ENCODE measurements around the gene CACNA2D2.

CACNA2D2 gene

DNA sequence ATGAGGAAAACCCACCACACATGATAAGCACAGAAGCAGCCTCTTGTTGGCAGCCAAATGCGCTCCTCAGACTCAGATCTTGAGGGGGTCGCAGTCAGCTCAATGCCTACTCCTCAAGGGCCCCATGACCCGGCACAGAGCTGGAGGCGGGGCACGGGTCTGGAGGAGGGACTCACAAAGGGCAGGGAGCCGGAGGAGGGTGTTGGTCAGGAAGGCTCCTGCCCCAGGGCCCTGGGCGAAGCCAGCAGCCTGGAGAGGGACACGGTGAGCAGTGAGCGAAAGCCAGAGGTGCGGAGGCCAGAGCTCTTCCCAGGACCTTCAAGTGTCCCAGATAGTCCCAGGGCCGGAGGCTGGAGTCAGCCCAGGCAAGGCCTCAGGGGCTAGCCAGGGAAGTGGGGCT, 9.8 kb downstream of the CACNA2D2 start:
- no peak for DNase-seq

- DNase-seq = no peak
These were observed 10.3 kb downstream of the CACNA2D2 start for GRCh38 chr3:50493086-50493485.

GRCh38 chr3:50491023-50491422, 12.4 kb downstream of the CACNA2D2 start:
- no peak for DNase-seq

DNA sequence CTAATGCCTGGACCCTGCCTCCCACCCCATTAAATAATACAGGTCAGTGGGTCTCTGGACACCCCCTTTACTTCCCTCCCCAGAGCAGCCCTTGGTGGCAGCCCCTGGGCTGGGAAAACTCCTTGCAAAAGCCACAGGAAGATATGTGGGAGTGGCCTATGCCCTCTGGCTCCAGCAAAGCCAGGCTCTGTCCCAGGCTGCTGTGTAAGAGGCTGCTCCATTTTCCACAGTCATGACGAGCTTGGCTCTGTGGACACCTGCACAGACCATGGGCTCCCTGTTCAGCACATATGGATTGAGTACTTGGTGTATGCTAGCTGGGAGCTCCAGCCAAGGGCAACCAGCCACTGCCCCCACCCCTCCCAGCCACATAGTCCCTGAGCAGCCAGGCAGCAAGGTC, 13.0 kb downstream of the CACNA2D2 start:
- no peak for DNase-seq

- no peak for DNase-seq
These were observed 16.3 kb downstream of the CACNA2D2 start for GRCh38 chr3:50487181-50487580.

GRCh38 chr3:50486219-50486888, 17.1 kb downstream of the CACNA2D2 start:
- no peak for DNase-seq

DNA sequence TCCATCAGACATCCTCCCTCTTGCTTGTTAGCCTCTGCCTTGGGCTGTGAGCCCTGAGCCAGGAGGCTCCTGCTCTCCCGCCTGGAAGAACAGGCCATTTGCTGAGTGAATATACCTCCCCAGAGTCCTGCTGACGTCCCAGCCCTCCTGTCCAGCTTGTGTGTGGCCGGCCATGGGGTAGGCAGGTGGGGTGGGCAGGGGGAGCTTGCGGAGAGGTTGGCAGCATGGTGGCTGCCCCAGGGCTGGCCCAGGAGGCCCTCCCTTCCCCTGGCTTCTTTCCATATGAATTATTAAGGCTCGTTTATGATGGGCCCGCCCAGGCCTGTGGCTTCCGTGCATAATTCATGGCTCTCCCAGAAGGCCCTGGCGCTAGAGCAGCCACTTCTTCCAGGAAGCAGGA, 18.7 kb downstream of the CACNA2D2 start:
- no peak for DNase-seq

GRCh38 chr3:50483374-50483773, 20.1 kb downstream of the CACNA2D2 start:
- DNase-seq = no peak

DNA sequence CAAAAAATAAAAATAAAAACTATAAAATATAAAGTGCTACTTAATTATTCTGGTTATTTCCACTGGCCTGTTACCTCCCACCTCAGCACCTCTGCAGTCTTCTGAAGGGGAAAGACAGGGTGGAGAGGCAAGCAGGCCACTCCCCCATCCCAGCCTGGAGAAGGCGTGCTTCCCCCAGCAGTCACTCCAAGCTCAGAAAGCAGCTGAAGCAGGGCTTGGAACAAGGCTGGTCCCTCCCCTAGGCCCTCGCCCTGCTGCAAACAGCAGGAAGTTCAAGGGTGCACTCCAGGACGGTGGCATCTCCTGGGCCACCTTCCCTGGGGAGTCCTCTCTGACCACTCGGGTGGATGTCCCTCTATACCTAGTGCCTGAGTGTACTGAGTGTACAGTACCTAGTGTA, 21.4 kb downstream of the CACNA2D2 start:
- DNase-seq = no peak

GRCh38 chr3:50480471-50480870, 23.0 kb downstream of the CACNA2D2 start:
- no peak for DNase-seq

DNA sequence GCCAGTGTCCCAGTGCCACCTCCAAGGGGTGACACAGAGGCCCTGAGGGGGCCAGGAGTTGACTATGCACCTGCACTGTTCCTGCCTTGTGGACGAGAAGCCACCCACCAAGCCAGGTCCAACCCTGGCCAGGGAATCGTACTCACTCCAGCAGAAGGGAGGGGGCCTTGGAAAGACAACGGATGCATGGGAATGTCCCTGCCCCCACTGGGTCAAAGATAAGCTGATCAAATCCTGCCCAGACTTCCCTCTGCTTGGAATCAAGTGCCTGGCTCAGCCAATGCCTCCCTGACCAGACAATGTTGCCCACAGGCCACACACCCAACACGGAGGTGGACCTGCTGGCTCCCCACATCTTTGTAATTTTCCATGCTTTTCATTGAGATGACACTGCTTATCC, 23.9 kb downstream of the CACNA2D2 start:
- no peak for DNase-seq

DNA sequence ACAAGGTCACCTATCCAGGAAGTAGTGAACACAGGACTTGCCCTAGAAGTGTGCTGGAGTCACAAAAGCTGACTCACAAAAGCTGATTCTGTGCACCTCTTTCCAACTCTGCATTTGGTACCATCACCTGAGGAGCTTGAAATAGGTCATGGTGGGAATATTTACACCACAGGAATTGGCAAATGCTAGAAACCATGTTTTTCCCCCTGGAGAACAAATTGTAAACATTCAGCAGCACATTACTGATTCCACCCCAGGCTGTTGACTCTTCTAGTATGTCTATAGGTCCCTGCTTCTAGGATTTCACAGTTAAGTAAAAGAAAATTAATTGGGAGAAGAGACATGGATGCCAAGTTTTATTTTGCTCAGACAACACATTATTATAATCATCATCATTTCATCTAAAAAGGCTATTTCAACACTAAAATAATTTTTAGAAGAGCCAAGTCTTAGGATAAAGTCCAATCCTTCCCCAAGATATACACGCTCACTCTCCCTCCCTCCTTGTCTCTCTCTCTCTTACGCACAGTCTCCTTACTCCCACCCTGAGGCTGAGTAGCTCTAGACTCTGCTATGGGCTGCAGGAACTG, 24.7 kb downstream of the CACNA2D2 start:
- DNase-seq = no peak

DNA sequence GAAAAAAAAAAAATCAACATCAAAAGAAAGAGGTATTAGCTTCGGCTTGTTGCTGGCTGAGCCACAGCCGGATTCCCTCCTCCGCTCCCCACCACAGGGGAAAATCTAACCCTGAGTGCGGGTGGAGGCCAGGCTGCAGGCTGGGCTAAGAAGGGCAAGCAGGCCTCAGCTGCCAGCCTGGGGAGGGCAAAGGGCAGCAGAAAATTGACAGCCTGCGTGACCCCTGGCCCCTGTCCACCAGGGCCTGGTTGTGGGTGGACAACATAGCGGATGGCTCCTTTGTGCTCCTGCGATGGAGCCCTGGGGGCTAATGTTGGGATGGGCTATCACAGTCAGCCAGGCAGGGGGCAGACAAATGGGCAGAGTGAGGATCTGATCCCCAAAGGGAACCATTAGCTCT, 25.4 kb downstream of the CACNA2D2 start:
- DNase-seq = no peak

DNA sequence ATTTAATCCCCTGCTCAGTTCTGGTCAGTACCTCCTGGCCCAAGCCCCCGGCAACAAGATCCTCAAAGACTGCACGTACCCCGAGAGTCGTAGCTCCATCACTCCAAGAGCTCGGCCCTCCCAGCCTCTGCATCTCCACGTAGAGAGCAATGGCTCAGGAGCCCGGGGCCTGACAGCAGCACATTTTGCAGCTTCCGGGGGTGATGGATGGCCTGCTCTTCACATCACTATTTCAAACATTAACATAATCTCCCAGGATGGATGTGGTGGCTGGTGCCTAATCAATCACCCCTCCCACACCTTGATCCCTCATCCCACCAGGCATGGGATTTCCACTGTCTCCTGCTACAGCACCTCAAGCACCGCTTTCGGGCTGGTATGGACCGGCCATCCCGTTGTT, 28.1 kb downstream of the CACNA2D2 start:
- DNase-seq = no peak

- no peak for DNase-seq
These were observed 28.7 kb downstream of the CACNA2D2 start for GRCh38 chr3:50474717-50475116.

DNA sequence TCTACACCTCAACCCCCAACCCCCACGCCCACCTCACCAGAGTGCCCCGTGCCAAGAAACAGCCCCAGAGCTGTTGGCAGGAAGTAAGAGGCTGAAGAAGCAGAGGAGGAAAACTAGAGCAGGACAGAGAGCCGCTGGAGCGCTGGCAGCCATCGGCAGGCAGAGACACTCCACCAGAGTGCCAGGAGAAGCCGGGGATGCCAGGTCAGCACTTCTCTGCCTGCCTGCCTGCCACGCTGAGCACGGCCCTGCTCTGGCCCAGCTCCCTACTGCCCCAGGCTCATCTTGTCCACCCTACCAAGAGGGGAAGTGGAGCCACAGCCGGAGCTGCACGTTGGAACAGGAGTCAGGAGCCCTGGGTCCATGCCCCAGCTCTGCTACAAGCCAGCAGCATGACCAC, 29.7 kb downstream of the CACNA2D2 start:
- no peak for DNase-seq

- DNase-seq = no peak
These were observed 30.5 kb downstream of the CACNA2D2 start for GRCh38 chr3:50472958-50473357.

- DNase-seq = no peak
These were observed 32.8 kb downstream of the CACNA2D2 start for GRCh38 chr3:50470658-50471057.

- no peak for DNase-seq
These were observed 35.5 kb downstream of the CACNA2D2 start for GRCh38 chr3:50467919-50468318.

GRCh38 chr3:50466177-50466576, 37.3 kb downstream of the CACNA2D2 start:
- no peak for DNase-seq

- DNase-seq = no peak
These were observed 38.9 kb downstream of the CACNA2D2 start for GRCh38 chr3:50464569-50464968.

GRCh38 chr3:50459785-50460184, 43.6 kb downstream of the CACNA2D2 start:
- no peak for DNase-seq

GRCh38 chr3:50457988-50458387, 45.4 kb downstream of the CACNA2D2 start:
- no peak for DNase-seq

DNA sequence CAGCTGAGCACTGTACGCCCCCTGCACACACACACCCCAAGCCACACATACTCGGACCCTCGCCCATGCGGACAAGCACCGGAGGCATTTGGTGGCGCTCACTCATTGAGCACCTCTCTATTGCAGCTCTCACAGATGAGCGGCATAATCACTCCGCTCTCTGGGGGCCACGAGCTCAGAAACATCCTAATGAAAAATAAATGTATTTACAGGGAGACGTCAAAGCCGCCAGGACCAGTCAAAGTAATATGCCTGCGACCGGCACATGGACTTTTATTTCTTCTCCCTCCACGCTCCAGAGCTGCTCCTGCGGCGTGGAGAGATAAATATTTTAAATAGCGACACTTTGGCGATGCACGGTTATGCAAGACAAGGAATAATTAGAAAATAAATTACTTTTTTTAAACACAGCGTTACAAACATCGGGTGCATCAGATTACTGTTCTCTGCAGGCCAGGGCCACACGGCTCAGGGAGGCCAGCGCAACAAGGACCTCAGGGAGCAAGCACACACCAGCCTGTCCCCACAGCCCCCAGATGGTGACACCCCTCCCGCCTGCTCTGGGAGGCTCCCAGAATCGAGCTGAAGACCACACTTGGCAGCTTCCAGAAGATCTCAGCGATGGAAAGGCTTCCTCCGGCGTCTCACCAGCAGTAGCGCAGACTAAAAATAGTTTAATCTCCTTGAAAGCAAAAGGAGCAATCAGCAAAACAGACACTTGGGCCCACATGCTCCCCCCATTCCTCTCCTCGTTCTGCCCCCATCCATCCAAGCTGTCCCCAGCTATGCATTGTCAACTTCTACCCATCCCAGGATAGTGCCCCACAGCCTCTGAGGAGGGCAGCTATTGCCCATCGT, 48.0 kb downstream of the CACNA2D2 start:
- DNase-seq = no peak

Data from activated T-cell treated with anti-CD3 and anti-CD28 coated beads, Interleukin-2, amount 50 U/mL, for 1 hour (primary cell).